ENCODE data around the gene CMSS1. TPM values are rescaled to one million over a fixed set of nuclear protein-coding genes. Genes with fewer than 3 reads are reported as not detected.

Gene CMSS1
- total RNA-seq, 2 donors from 2014 or later, result 18.9 to 20.4 TPM

DNA sequence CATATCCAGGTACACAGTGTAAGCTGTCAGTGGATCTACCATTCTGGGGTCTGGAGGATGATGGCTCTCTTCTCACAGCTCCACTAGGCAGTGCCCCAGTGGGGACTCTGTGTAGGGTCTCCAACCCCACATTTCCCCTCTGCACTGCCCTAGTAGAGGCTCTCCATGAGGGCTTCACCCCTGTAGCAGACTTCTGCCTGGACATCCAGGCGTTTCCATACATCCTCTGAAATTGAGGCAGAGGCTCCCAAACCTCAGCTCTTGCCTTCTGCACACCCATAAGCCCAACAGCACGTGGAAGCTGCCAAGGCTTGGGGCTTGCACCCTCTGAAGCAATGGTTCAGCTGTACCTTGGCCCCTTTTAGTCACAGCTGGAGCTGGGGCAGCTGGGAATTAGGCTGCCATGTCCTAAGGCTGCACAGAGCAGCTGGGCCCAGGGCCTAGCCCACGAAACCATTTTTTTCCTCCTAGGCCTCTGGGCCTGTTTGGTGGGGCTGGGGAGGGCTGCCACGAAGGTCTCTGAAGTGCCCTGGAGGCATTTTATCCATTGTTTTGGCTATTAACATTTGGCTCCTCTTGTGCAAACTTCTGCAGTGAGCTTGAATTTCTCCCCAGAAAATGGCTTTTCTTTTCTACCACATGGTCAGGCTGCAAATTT is 362.2 kb downstream of the CMSS1 start:
- Mint-ChIP-seq H3K4me1 (no peaks in the 10 kb centered on the region), H3K27ac (no peak overlapping the region), H3K36me3 (ENCODE audit: low read depth) (peaks cover 14% of the 10 kb centered on the region), H3K4me3 (no peak overlapping the region), H3K27me3 (no peaks in the 10 kb centered on the region)
- ATAC-seq, result no peak
- DNase-seq, result no peak
- H3K9me3 ChIP-seq (ENCODE audit: control insufficient read depth, low read length, poor library complexity, severe bottlenecking), result no peaks in the 10 kb centered on the region

DNA sequence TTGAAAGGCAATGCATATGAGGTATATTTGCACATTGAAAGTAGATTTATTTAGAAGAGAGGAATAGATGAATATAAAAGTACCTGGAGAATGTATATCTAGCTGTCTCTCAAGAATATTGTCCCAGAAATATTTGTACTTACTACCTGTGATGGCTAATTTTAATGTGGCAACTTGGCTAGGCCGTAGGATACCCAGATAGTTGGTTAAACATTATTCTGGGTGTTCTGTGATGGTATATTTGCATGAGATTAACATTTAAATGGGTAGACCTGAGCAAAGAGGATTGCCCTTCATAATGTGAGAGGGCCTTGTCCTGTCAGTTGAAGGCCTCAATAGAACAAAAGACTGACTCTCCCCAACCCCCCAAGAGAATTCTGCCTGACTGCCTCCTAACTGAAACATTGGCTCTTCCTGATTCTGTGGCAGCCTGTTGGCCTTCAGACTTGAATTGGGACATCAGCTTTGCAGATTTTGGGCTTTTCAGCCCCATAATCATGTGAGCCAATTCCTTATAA is 366.0 kb downstream of the CMSS1 start:
- ATAC-seq (no peak), DNase-seq (no peak)
- H3K4me3 Mint-ChIP-seq, result no peak overlapping the region
- H3K27ac Mint-ChIP-seq, result no peak overlapping the region
- H3K9me3 ChIP-seq (ENCODE audit: control insufficient read depth, low read length, poor library complexity, severe bottlenecking), result no peaks in the 10 kb centered on the region
- H3K36me3 Mint-ChIP-seq (ENCODE audit: low read depth), result peaks cover 2% of the 10 kb centered on the region
- no peaks in the 10 kb centered on the region for H3K27me3 Mint-ChIP-seq
- no peaks in the 10 kb centered on the region for H3K4me1 Mint-ChIP-seq

GRCh38 chr3:100184948-100185570 is 367.4 kb downstream of the CMSS1 start:
- H3K27ac Mint-ChIP-seq, result no peak overlapping the region
- no peaks in the 10 kb centered on the region for H3K9me3 ChIP-seq (ENCODE audit: control insufficient read depth, low read length, poor library complexity, severe bottlenecking)
- peaks cover 7% of the 10 kb centered on the region for H3K27me3 Mint-ChIP-seq
- DNase-seq (no peak), ATAC-seq (no peak)
- no peaks in the 10 kb centered on the region for H3K4me1 Mint-ChIP-seq
- H3K4me3 Mint-ChIP-seq, result no peak overlapping the region
- no peaks in the 10 kb centered on the region for H3K36me3 Mint-ChIP-seq (ENCODE audit: low read depth)

DNA sequence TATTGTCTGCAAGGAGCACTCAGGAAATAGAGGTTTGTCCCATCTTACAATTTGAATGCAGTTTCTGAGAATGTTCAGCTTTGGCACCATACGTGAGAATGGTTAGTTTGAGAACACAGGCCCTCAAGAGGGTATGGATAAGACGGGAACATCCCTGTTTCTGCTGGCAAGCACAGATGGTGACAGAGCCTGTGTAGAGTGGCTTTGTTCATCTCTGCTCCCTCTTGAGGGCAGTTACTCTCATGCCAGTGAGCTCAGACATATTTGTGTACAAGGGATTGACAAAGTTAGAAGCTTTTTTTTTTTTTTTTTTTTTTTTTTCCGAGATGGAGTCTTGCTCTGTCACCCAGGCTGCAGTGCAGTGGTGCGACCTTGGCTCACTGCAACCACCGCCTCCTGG is 368.2 kb downstream of the CMSS1 start:
- Mint-ChIP-seq H3K4me1 (no peaks in the 10 kb centered on the region), H3K36me3 (ENCODE audit: low read depth) (no peaks in the 10 kb centered on the region), H3K4me3 (no peak overlapping the region), H3K27me3 (peaks cover 7% of the 10 kb centered on the region), H3K27ac (no peak overlapping the region)
- no peak for ATAC-seq
- DNase-seq, result no peak
- no peaks in the 10 kb centered on the region for H3K9me3 ChIP-seq (ENCODE audit: control insufficient read depth, low read length, poor library complexity, severe bottlenecking)

- Mint-ChIP-seq H3K4me1 (no peaks in the 10 kb centered on the region), H3K27ac (no peak overlapping the region), H3K4me3 (no peak overlapping the region), H3K27me3 (peaks cover 7% of the 10 kb centered on the region), H3K36me3 (ENCODE audit: low read depth) (no peaks in the 10 kb centered on the region)
- no peak for ATAC-seq
- H3K9me3 ChIP-seq (ENCODE audit: control insufficient read depth, low read length, poor library complexity, severe bottlenecking), result no peaks in the 10 kb centered on the region
- no peak for DNase-seq
These were observed 371.8 kb downstream of the CMSS1 start for GRCh38 chr3:100189444-100189964.

DNA sequence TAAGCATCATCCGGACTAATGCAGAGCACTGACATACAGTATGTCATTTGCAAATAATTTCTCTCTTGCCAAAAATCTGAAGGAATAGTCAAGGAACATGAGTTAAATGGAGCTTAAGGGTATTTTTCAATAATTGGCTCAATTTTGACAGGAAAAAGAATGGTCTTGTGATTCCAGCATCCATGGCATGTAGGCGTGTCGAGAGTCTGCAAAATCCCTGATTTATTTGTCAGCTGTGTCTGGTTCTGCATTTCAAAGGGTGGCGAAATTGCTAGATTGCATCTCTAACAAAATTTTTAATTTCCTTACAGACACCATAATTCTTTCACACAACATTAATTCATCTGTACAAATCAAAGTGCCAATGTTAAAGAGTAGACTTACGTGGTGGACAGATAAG is 377.7 kb downstream of the CMSS1 start:
- H3K36me3 Mint-ChIP-seq (ENCODE audit: low read depth), result no peaks in the 10 kb centered on the region
- DNase-seq (no peak), ATAC-seq (no peak)
- H3K4me1 Mint-ChIP-seq, result no peaks in the 10 kb centered on the region
- H3K27ac Mint-ChIP-seq, result no peak overlapping the region
- H3K9me3 ChIP-seq (ENCODE audit: control insufficient read depth, low read length, poor library complexity, severe bottlenecking), result no peaks in the 10 kb centered on the region
- no peaks in the 10 kb centered on the region for H3K27me3 Mint-ChIP-seq
- no peak overlapping the region for H3K4me3 Mint-ChIP-seq

DNA sequence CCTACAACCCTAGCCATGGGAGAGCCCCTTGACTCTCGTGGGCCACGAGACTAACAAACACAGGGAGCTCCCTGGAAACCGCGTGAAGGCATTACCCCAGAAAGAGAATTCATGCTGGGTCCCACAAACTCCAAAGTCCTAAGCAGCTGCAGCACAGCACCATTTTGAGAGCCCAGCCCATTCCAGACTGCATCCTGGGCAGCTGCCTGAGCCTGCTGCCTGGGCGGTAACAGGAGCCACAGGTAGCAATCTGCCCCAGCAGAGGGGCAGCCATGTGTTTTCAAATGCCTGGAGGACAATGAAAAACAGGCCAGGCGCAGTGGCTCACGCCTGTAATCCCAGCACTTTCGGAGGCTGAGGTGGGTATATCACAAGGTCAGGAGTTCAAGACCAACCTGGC is 380.2 kb downstream of the CMSS1 start:
- Mint-ChIP-seq H3K27ac (no peak overlapping the region), H3K4me3 (no peak overlapping the region), H3K27me3 (no peaks in the 10 kb centered on the region), H3K4me1 (no peaks in the 10 kb centered on the region), H3K36me3 (ENCODE audit: low read depth) (no peaks in the 10 kb centered on the region)
- DNase-seq, result no peak
- no peaks in the 10 kb centered on the region for H3K9me3 ChIP-seq (ENCODE audit: control insufficient read depth, low read length, poor library complexity, severe bottlenecking)
- no peak for ATAC-seq

DNA sequence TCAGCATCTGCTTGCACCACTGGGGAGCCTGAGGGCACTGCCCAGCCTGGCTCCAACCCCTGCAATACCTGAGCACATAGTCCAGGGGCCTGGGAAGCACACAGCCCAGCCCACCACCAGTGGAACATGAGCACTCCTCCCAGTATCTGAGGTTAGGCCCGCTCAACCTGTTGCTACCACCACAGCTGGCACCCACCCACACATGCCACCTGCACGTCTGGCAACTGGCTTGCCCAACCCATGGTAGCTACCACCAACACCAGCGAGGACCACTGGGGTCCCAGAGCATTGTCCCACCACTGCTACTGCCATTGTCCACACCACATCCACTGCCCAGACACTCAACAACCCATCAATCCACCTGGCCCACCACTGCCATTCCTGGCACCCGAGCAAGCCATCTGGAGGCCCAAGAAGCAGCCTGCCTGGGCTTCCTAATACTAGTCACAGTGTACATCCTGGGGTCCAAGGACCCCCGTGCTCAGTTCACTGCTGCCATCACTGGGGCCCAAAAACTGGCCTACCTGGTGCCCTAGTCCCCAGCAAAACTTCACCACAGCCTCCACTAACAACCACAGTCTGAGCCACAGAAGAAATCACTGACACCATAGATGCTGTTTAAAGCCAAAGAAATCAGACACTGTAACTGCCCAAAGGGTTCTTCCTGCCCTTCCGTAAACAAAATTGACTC is 381.1 kb downstream of the CMSS1 start:
- no peak for ATAC-seq
- Mint-ChIP-seq H3K4me3 (no peak overlapping the region), H3K36me3 (ENCODE audit: low read depth) (no peaks in the 10 kb centered on the region), H3K27ac (no peak overlapping the region), H3K27me3 (no peaks in the 10 kb centered on the region), H3K4me1 (no peaks in the 10 kb centered on the region)
- H3K9me3 ChIP-seq (ENCODE audit: control insufficient read depth, low read length, poor library complexity, severe bottlenecking), result no peaks in the 10 kb centered on the region
- DNase-seq, result no peak

- ATAC-seq, result no peak
- no peaks in the 10 kb centered on the region for H3K9me3 ChIP-seq (ENCODE audit: control insufficient read depth, low read length, poor library complexity, severe bottlenecking)
- Mint-ChIP-seq H3K4me3 (no peak overlapping the region), H3K36me3 (ENCODE audit: low read depth) (no peaks in the 10 kb centered on the region), H3K27ac (no peak overlapping the region), H3K27me3 (no peaks in the 10 kb centered on the region), H3K4me1 (peaks cover 7% of the 10 kb centered on the region)
- no peak for DNase-seq
These were observed 387.5 kb downstream of the CMSS1 start for GRCh38 chr3:100205171-100205570.

- DNase-seq (no peak), ATAC-seq (no peak)
- H3K9me3 ChIP-seq (ENCODE audit: control insufficient read depth, low read length, poor library complexity, severe bottlenecking), result no peaks in the 10 kb centered on the region
- H3K27ac Mint-ChIP-seq, result no peak overlapping the region
- peaks cover 11% of the 10 kb centered on the region for H3K4me1 Mint-ChIP-seq
- H3K27me3 Mint-ChIP-seq, result no peaks in the 10 kb centered on the region
- H3K4me3 Mint-ChIP-seq, result no peak overlapping the region
- no peaks in the 10 kb centered on the region for H3K36me3 Mint-ChIP-seq (ENCODE audit: low read depth)
These were observed 389.0 kb downstream of the CMSS1 start for GRCh38 chr3:100206687-100207086.

DNA sequence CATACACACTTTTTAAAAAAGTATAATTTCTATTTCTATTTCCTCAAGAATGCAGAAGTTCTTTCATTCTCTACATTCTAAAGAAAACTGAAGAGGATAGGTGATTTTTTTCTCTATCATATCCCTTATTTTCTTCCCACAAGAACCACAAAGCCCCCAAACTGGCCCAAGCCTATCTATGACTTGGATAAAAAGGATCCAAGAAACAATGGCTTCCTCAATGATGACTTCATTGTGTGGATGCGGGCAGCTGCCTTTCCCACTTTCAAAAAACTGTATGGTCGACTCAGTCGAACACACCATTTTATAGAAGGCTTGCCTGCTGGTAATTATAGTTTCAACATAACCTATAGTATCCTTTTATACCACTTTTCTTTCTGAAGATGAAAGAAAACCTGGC is 390.2 kb downstream of the CMSS1 start:
- DNase-seq, result no peak
- H3K9me3 ChIP-seq (ENCODE audit: control insufficient read depth, low read length, poor library complexity, severe bottlenecking), result no peaks in the 10 kb centered on the region
- H3K4me3 Mint-ChIP-seq, result no peak overlapping the region
- no peak overlapping the region for H3K27ac Mint-ChIP-seq
- no peak for ATAC-seq
- peaks cover 11% of the 10 kb centered on the region for H3K4me1 Mint-ChIP-seq
- no peaks in the 10 kb centered on the region for H3K27me3 Mint-ChIP-seq
- no peaks in the 10 kb centered on the region for H3K36me3 Mint-ChIP-seq (ENCODE audit: low read depth)

DNA sequence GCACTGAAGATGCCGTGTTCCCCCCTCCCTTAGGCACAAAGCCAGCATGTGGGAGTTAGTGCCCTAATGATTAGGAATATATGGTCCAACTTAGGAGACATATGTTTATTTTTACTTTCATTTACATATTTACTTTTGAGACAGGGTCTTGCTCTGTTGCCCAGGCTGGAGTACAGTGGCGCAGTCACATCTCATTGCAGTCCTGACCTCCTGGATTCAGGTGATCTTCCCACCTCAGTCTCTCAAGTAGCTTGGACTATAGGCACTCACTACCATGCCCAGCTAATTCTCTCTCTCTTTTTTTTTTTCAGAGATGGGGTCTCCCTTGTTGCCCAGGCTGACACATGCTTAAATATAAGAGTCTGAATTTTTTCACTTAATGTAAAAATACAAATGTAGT is 391.5 kb downstream of the CMSS1 start:
- DNase-seq, result no peak
- H3K9me3 ChIP-seq (ENCODE audit: control insufficient read depth, low read length, poor library complexity, severe bottlenecking), result no peaks in the 10 kb centered on the region
- ATAC-seq, result no peak
- H3K36me3 Mint-ChIP-seq (ENCODE audit: low read depth), result no peaks in the 10 kb centered on the region
- H3K4me3 Mint-ChIP-seq, result no peak overlapping the region
- peaks cover 11% of the 10 kb centered on the region for H3K4me1 Mint-ChIP-seq
- H3K27ac Mint-ChIP-seq, result peak overlapping the region; percentile 87
- H3K27me3 Mint-ChIP-seq, result no peaks in the 10 kb centered on the region

DNA sequence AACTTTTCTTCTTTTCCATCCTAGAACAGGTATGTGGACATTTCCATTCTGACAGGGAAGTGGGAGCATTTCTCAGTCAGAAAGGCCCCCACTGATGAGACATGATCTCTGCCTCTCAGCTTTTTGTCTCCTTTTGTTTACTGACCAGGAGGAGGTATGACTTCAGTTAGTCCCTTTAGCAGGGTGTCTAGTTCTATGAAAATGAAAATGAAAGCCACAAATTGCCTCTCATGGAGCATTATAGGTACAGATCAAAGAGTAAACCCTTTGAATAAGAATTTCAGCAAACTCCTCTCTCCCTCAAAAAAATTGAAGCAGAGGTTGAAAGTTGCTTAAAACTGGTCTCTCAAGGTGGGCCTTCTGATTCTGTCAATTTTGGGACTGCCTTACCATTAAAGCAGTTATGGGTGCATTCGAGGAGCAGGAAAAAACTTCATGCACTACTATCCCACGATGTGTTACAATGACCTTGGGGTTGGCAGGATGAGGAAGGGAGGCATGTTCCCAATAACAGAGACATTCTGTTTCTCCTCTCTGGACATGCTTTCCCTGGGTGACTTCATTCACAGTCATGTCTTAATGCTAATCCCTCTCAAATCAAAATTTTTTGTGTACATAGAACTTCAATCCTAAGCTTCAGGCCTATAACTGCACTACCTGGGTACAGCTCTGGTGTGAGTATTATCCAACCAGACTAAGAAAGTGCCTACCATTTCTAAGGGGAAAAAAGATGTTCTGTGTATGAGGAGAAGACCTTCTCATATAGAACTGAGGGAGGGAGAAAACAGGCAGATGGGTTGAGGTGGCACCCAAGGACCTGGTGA is 392.5 kb downstream of the CMSS1 start:
- Mint-ChIP-seq H3K4me1 (peaks cover 11% of the 10 kb centered on the region), H3K27me3 (peaks cover 2% of the 10 kb centered on the region), H3K4me3 (peak overlapping the region; percentile 67), H3K36me3 (ENCODE audit: low read depth) (no peaks in the 10 kb centered on the region), H3K27ac (peak overlapping the region; percentile 87)
- DNase-seq (no peak), ATAC-seq (peak; percentile 73)
- no peaks in the 10 kb centered on the region for H3K9me3 ChIP-seq (ENCODE audit: control insufficient read depth, low read length, poor library complexity, severe bottlenecking)
